RWPE1 (cell line): ENCODE measurements around the gene CACNA1S.

Experiments used
- CTCF ChIA-PET: fragments of 350-600 bp; sonication (Branson Sonifier 250); formaldehyde crosslinking; extraction: SDS; loops from one replicate; lab custom pipeline; 2021; lab: Yijun Ruan, JAX
- POLR2A ChIA-PET: fragments of 400-600 bp; formaldehyde crosslinking; extraction: SDS; loops from one replicate; lab custom pipeline; 2020; ENCODE audit warnings: antibody characterized with exemption; ENCODE audit not compliant: low non-redundant PET; lab: Yijun Ruan, JAX
- DNase-seq: peaks from one replicate; pipeline ENCODE4 v3.0.0; 2012; ENCODE audit warnings: low spot score
- H3K27ac ChIP-seq: fragments of 450-650 bp; 2 replicates; pipeline ENCODE4 v1.5.1; 2017
- CTCF ChIP-seq: fragments of 450-650 bp; conservative IDR thresholded peaks from 2 replicates; pipeline ENCODE4 v1.5.1; 2017; ENCODE audit warnings: low read depth, mild to moderate bottlenecking

CACNA1S gene

DNA sequence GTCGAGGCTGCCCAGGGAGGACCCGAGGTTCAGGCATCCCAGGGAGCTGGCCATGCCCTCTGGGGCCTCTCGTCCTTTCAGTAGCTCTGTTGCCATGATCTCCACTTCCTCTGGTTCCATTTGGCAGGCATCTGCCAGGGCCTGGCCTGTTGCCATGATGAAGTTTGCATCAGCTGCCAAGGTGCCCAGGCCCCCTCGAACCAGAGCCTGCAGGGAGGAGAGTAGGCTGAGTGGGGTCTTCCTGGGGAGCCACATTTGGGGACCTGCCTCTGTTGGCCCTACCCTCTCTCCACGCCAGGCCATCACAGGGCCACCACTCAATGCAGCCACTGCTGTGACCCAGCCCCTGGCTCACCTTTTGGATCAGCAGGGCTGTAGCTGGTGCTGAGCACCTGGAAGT, 72.3 kb downstream of the CACNA1S start:
- TF ChIP-seq CTCF: no peak
- CTCF ChIA-PET: interaction anchor here (0.7 to 3.0 kb wide), 2 partner anchors 68 to 83 kb away, joined by 4 to 18 read pairs; no protein-coding TSS in a partner anchor
- H3K27ac ChIP-seq: no peak overlapping the region
- no peak for DNase-seq
- POLR2A ChIA-PET: no interaction called here

DNA sequence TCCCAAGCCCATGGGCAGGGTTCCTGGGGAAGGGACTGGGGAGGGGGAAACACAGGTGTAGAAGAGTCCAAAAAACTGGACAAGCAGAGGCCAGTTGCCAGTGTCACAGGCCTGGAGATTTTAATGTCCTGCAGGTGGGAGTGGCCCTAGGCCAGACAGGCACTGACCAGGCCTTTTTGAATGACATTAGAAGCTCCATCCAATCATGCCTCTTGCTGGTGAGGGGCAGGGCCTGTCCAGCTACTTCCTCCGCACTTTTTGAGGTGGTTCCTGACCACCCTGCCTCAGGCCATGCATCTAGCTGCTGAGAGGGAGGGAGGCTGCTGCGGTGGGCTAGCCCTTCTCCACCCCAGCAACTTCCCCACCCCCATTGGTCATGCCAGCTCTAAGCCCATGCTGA, 72.8 kb downstream of the CACNA1S start:
- no peak for TF ChIP-seq CTCF
- no peak overlapping the region for H3K27ac ChIP-seq
- POLR2A ChIA-PET: no interaction called here
- CTCF ChIA-PET: interaction anchor here (0.7 to 3.0 kb wide), 3 partner anchors 17 to 83 kb away, joined by 4 to 18 read pairs (median 4); no protein-coding TSS in a partner anchor
- DNase-seq: no peak

GRCh38 chr1:201038186-201038876, 73.9 kb downstream of the CACNA1S start:
- no peak overlapping the region for H3K27ac ChIP-seq
- ChIA-PET CTCF (interaction anchor here (0.5 to 3.0 kb wide), 9 partner anchors 14 to 503 kb away, joined by 3 to 18 read pairs (median 4); no protein-coding TSS in a partner anchor), POLR2A (no interaction called here)
- no peak for DNase-seq
- TF ChIP-seq CTCF: no peak

GRCh38 chr1:201036188-201036842, 75.9 kb downstream of the CACNA1S start:
- ChIA-PET POLR2A (no interaction called here), CTCF (interaction anchor here (0.6 to 1.4 kb wide), 4 partner anchors 44 to 151 kb away, joined by 3 to 7 read pairs (median 4); no protein-coding TSS in a partner anchor)
- no peak for DNase-seq
- TF ChIP-seq CTCF: no peak
- no peak overlapping the region for H3K27ac ChIP-seq

DNA sequence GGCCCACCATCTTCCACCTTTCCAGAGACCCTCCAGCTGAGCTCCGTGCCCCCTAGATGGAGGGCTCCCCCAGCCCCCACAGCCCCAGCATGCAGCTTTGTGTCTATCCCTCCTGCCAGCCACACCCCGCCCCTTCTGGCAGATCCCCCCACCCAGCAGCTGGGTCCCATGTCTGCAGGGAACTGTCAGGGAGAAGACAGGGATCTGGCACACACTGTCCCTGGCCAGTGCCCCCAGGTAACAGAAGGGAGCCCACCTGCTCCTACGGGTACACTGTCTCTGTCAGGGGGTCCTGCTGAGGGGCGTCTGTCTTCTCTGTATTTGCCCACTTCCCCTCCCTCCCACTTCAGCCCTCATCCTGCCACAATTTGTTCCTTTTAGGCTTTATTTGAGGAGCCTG, 77.6 kb downstream of the CACNA1S start:
- H3K27ac ChIP-seq: no peak overlapping the region
- ChIA-PET POLR2A (no interaction called here), CTCF (interaction anchor here (0.6 to 1.0 kb wide), 3 partner anchors 8 to 412 kb away, joined by 3 read pairs; no protein-coding TSS in a partner anchor)
- no peak for TF ChIP-seq CTCF
- no peak for DNase-seq

GRCh38 chr1:201032408-201032807, 79.8 kb downstream of the CACNA1S start:
- no peak overlapping the region for H3K27ac ChIP-seq
- DNase-seq: no peak
- POLR2A ChIA-PET: no interaction called here
- CTCF ChIA-PET: no interaction called here
- no peak for TF ChIP-seq CTCF
